T-helper 22 cell (primary cell): Measurements from ENCODE around the gene DDX21.
"Not testable (repeated sequence)": the region's sequence is repeated elsewhere in the genome, so short reads cannot be mapped to it uniquely, and the experiment has no call there.

Experiments
- DNase-seq: peaks from one replicate; pipeline ENCODE4 v3.0.0-alpha.2; 2020; ENCODE audit warnings: low read depth

The DDX21 gene

DNA sequence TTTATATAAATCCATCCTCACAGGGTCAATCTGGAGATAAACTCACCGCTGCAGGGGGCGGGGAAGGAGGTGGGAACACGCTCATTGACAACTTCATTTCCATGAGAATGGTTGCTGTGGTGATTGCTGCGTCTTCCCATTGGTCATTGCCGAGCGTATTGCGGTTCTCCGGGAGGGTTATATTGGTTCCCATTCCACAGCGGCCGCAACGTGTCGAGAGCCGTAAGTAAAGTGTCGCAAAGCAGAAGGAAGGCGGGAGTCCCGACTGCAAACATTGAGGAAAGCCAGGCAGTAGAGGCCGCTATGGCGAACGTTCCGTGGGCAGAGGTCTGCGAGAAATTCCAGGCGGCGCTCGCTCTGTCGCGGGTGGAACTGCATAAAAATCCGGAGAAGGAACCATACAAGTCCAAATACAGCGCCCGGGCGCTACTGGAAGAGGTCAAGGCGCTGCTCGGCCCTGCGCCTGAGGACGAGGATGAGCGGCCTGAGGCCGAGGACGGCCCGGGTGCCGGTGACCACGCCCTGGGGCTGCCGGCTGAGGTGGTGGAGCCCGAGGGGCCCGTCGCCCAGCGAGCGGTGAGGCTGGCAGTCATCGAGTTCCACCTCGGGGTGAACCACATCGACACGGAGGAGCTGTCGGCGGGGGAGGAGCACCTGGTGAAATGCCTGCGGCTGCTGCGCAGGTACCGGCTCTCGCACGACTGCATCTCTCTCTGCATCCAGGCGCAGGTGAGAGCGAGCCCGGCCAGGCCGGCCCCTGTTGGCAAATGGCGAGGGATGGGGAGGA lies 32.8 kb downstream of the DDX21 start, which contains the start of gene KIFBP:
Gene KIFBP, plus strand, starts transcription at position 274 of the 787 bp plus-strand sequence. Its CDS starts 30 bp downstream, at position 304.
- DNase-seq: peak; percentile 81

DNA sequence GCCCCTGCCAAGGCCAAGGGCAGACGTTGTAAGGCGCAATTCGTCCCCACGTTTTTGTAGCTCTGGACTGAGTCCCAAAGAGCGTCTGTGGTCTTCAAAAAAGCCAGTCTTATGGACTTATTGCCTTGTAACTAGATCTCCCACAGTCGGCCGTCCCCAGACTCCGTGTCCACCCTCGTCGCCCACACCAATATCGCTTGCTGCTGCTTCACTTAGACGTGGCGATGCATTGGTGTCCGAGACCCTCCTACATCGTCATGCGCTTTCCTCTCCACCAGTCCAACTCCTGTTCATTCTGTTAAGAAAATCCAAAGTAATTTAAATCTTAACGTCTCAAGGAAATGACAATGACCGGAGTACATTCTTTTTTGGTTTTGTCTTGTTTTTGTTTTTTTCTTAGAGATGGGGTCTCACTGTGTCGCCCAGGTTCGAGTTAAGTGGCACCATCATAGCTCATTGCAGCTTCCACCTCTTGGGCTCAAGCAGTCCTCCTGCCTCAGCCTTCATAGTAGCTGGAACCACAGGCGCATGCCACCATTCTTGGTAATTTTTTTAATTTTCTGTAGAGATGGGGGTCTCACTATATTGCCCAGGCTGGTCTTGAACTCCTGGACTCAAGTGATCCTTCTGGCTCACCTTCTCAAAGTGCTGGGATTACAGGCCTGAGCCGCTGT lies 33.5 kb downstream of the DDX21 start:
- DNase-seq: no peak

DNA sequence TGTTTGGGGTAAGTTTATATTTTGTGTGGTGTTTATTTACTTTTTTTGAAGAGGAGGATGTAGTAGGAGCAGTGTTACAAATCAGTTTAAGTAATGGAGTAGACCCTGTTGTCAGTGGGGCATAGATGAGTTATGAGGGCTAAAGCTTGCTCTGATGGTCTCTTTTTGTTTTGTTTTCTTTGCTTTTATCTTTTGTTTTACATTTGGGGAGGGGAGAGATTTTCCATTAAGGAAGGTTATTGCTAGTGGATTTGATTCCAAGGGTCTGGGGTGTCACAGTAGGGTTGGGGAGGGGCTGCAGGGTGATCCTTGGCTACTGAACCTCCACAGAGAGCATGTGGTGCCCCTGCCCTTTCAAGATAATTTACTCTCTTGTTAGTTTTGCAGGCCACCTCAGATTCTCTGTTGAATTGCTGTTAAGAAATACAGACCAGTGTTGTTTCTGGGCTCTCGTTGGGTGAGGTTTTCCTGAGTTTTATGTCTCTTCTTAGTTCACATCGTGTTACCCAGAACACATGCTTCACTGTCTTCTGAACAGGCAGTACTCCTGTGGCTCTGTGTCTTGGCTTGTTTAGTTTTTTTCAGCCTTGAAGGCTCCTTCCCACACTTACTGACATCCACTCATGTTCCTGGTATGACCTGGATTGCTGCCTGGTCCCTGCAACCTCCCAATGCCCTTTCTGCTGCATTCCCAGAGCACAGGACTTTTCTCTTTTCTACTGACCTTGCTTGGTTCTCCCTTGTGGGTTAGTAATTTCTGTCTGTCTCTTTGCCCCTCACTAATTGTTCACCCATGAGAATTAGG lies 36.9 kb downstream of the DDX21 start:
- DNase-seq: no peak

DNA sequence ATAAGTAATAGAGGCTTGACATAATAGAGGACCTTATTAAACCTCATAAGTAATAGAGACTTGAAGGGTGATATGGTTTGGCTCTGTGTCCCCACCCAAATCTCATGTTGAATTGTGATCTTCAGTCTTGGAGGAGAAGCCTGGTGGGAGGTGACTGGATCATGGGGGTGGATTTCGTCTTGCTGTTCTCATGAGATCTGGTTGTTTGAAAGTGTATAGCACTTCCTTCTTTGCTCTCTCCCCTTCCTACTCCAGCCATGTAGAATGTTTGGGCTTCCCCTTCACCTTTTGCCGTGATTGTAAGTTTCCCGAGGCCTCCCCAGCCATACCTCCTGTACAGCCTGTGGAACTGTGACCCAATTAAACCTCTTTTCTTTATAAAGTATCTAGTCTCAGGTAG lies 41.2 kb downstream of the DDX21 start:
- no peak for DNase-seq

DNA sequence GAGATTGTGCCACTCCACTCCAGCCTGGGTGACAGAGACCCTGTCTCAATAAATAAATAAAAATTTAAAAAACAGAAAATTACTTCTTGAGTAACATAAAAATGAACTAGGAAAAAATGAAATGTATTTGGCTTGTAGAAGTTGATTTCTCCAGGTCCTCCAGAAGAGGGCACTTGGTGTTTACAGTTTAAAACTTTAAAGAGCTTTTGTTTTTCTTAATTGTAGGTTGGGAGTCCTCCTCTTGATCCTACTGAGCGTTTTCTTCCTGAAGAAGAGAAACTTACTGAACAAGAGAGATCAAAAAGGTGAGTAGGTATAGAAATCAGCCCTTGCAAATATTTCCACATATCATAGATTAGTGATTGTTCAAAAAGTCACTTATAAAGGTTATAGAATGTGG lies 48.9 kb downstream of the DDX21 start:
- DNase-seq: no peak

DNA sequence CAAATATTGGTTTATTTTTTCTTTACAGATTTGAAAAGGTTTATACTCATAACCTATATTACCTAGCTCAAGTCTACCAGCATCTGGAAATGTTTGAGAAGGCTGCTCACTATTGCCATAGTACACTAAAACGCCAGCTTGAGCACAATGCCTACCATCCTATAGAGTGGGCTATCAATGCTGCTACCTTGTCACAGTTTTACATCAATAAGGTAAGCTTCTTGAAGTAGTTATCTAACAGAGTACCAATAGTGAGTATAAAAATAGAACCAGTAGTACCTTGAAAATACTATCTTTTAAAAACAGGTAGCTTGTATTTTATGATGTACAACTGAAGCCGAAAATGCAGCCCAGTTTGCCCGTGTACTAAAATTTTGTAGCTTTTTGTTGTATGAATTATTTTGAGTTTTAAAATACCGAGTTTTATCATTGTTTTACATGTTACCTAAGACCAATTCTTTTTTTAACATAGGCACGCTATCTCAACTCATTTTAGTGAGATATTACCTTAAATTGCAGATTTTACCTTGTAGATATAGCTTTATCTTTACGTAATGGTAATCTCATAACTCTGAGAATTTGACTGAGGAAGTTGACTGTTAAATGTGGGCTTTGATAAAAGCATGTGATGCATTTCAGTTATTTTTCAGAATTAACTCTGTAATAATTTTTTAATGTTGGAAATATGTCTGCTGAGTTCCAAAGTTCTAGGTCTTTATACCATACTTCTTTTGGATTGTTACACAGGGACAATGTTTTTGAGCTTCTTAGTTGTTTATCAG lies 49.9 kb downstream of the DDX21 start:
- no peak for DNase-seq

DNA sequence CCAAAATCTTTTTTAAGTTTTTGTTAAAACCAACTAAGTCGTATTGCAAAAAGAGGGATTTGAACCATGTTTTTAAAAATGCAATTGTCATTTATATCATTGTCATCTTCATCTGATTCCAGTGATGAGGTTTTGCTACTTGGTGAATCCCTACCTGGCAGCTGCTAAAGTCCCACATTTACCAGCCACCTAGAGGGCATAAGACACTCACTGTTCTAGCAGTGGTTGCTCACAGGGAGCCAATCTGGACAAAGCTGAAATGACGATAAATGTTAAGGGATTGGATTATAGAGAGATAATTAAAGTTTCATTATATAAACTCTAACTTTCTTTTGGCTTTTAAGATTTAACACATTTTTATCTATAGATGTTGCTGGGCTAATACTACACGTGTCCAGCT lies 51.3 kb downstream of the DDX21 start:
- DNase-seq: no peak

DNA sequence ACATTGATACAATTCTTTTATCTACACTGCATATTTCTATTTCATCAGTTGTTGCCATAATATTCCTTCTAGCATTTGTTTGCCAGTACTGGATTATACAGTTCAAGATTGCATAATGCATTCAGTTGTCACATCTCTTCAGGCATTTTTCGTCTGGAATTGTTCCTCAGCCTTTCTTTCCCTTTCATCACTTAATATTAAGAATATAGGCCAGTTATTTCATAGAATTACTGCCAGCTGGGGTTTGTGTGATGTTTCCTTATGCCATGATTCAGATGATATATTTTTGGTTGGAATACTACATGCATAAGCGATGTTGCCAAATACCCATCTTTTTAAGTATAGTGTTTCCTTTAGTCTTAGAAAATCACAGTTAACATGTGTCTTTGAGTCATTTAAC lies 53.4 kb downstream of the DDX21 start:
- DNase-seq: no peak

DNA sequence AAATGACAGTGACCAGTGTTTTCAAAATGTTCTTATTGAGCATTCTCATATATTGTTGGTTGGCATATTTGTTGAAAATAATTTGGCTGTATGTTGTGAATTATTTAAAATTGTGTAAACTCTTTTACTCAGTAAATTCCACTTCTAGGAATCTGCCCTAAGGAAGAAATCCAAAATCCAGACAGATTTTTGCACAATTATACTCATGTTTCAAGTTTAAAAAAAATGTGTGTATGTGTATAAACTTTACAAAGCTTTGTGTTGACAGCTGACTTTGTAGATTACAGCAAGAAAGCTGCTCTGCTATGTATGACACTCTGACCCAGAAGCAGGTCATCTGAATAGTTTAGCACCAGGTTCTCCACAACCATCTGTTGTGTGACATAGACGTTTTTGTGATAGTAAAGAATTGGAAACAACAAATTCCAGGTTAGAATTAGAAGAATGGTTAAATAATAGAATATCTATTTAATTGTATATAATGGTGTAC lies 54.2 kb downstream of the DDX21 start:
- DNase-seq: no peak

DNA sequence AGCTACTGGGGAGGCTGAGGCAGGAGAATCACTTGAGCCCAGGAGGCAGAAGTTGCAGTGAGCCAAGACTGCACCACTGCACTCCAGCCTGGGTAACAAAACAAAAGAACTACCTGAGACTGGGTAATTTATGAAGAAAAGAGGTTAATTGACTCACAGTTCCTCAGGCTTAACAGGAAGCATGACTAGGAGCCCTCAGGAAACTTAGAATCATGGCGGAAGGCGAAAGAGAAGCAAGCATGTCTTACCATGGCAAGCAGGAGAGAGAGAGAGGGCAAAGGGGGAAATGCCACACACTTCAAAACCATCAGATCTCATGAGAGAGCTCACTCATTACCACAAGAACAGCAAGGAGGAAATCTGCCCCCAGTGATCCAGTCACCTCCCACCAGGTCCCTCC lies 56.8 kb downstream of the DDX21 start:
- DNase-seq: not testable (repeated sequence)

DNA sequence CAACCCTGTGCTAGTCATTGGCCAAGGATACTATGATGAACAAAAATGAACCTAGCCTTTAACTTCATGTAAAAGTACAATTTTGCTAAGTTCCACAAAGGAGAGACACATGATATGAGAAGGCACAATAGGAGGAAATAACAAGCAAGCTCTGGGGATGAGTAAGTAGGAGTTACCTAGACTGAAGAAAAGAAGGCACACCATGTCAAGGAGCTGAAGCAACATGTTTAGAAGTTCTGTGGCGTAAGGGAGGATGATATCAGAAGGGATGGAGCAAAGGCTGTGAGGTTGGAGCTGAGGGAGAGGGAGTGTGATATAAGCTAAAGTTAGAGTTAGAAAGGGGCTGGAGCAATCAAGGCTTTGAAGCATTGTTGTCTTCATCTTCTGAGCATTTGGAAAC lies 58.2 kb downstream of the DDX21 start:
- DNase-seq: no peak

DNA sequence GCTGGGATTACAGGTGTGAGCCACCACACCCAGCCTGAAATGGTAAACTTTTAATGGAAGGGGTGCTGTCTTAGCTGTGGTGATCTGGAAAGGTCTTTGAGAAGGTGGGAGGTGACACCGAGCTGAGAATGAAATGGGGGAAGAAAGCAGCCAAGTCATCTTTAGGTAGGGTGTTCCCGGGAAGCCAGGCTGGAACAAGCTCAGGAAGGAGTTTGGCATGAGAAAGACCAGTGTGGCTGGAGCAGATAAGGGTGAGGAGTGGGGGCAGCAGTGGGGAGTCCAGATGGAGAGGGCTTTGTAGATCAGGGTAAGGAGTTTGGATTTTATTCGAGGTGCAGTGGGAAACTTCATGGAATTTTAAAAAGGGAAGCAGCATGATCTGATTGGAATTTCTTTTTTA lies 62.6 kb downstream of the DDX21 start:
- DNase-seq: no peak

DNA sequence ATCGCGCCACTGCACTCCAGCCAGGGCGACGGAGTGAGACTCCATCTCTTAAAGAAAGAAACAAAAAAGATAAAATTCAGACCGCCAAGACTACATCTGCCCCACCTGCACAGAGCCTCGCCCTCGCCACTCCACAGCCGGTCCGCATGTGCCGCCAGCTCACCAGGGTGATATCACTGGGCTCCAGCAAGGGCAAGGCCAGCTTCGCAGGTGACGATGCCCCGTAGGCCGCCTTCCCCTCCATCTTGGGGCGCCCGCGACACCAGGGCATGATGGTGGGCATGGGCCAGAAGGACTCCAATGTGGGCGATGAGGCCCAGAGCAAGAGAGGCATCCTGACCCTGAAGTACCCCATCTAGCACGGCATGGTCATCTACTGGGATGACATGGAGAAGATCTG lies 66.6 kb downstream of the DDX21 start:
- no peak for DNase-seq

DNA sequence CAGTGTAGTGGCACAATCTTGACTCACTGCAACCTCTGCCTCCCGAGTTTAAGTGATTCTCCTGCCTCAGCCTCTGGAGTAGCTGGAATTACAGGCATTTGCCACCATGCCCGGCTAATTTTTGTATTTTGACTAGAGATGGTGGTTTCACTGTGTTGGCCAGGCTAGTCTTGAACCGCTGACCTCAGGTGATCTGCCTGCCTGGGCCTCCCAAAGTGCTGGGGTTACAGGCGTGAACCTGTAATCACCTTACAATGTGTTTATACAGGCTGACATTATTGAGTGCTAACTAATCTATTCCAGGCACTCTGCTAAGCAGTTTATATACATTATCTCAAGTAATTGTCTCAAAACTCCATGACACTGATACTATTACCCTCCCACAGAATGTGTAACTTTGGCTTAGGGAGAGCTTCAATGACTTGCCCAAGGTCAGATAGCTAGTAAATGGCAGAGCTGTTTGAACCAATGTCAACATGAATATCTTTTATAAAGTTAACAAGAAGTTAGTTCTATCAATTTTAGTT lies 69.5 kb downstream of the DDX21 start:
- no peak for DNase-seq

DNA sequence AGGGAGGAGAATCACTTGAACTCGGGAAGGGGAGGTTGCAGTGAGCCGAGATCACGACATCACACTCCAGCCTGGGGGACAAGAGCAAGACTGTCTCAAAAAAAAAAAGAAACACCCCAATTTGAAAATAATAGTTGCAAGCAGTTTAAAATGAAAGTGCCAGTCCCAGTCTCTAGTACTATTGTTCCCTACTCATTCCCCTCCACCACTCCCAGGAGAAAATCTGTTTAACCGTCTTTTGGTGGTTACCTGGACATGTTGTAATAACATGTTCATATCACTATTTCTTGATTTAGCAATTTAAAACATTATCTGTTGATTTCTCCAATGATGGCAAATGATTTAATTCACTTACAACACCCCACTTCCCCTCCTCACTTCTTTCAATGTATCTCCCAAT lies 77.3 kb downstream of the DDX21 start:
- DNase-seq: no peak
